Neural progenitor cell (in vitro differentiated cells): ENCODE measurements around the gene RXFP1. TPM values are rescaled to one million over a fixed set of nuclear protein-coding genes. Genes with fewer than 3 reads are reported as not detected.

Source experiments
- DNase-seq: peaks from one replicate; pipeline ENCODE4 v3.0.0-alpha.2; 2016; ENCODE audit warnings: low spot score
- H2AFZ ChIP-seq: fragments of 200-600 bp; sonication (generic); replicated peaks from 2 replicates; pipeline ENCODE4 v1.6.1; 2016; ENCODE audit warnings: antibody characterized with exemption
- H3F3A ChIP-seq: fragments of 200-600 bp; sonication (generic); 2 replicates; pipeline ENCODE4 v1.6.1; 2016; ENCODE audit warnings: antibody characterized with exemption, low read depth
- H3K27ac ChIP-seq: fragments of 200-600 bp; sonication (generic); 2 replicates; pipeline ENCODE4 v1.5.1; 2016; ENCODE audit warnings: mild to moderate bottlenecking
- H3K27me3 ChIP-seq: fragments of 200-600 bp; sonication (generic); 2 replicates; pipeline ENCODE4 v1.6.1; 2016; ENCODE audit warnings: mild to moderate bottlenecking, moderate library complexity
- H3K36me3 ChIP-seq: fragments of 200-600 bp; sonication (generic); 2 replicates; pipeline ENCODE4 v1.5.1; 2016
- H3K4me1 ChIP-seq: fragments of 200-600 bp; sonication (generic); 2 replicates; pipeline ENCODE4 v1.6.1; 2016; ENCODE audit warnings: mixed run types
- H3K4me2 ChIP-seq: fragments of 200-600 bp; sonication (generic); 2 replicates; pipeline ENCODE4 v1.6.1; 2016
- H3K4me3 ChIP-seq: fragments of 200-600 bp; sonication (generic); 2 replicates; pipeline ENCODE4 v1.5.1; 2016
- H3K79me2 ChIP-seq: fragments of 200-600 bp; sonication (generic); 2 replicates; pipeline ENCODE4 v1.6.1; 2016; ENCODE audit warnings: low read depth
- H3K9ac ChIP-seq: fragments of 200-600 bp; sonication (generic); 2 replicates; pipeline ENCODE4 v1.6.1; 2016
- H3K9me3 ChIP-seq: fragments of 200-600 bp; sonication (generic); 2 replicates; pipeline ENCODE4 v1.5.1; 2016; ENCODE audit warnings: low read depth
- H4K20me1 ChIP-seq: fragments of 200-600 bp; sonication (generic); 2 replicates; pipeline ENCODE4 v1.6.1; 2016; ENCODE audit warnings: low read depth
- H3K27ac Mint-ChIP-seq: 3 replicates; pipeline ENCODE4 v1.8.0; 2021; ENCODE audit warnings: mixed read lengths
- H3K27me3 Mint-ChIP-seq: 2 replicates; pipeline ENCODE4 v1.8.0; 2022; ENCODE audit warnings: low read depth, mild to moderate bottlenecking, inconsistent platforms, moderate library complexity, mixed read lengths; ENCODE audit not compliant: insufficient read depth
- H3K36me3 Mint-ChIP-seq: 3 replicates; pipeline ENCODE4 v1.8.0; 2021; ENCODE audit warnings: mixed read lengths
- H3K4me1 Mint-ChIP-seq: 3 replicates; pipeline ENCODE4 v1.8.0; 2021; ENCODE audit warnings: mixed read lengths
- H3K4me3 Mint-ChIP-seq: 3 replicates; pipeline ENCODE4 v1.8.0; 2021; ENCODE audit warnings: mild to moderate bottlenecking, moderate library complexity, mixed read lengths
- H3K9me3 Mint-ChIP-seq: 3 replicates; pipeline ENCODE4 v1.8.0; 2020; ENCODE audit warnings: mixed read lengths
- EZH2 ChIP-seq: fragments of 200-600 bp; sonication (generic); IDR thresholded peaks from 2 replicates; pipeline ENCODE4 v1.6.1; 2017; ENCODE audit warnings: antibody characterized with exemption, mild to moderate bottlenecking, moderate library complexity
- EZH2phosphoT487 ChIP-seq: fragments of 200-600 bp; sonication (generic); IDR thresholded peaks from 2 replicates; pipeline ENCODE4 v1.6.1; 2017; ENCODE audit warnings: antibody characterized with exemption
- total RNA-seq: library from RNA; depleted of rRNA; stranded (reverse); fragments of >200 nt; gene quantifications from 2 replicates; pipeline ENCODE4 v1.2.3, GENCODE V29; 2015; ENCODE audit warnings: low replicate concordance
- TF ChIP-seq, protein P1 (sequence below): fragments of 200-600 bp; sonication (generic); IDR thresholded peaks from 2 replicates; pipeline ENCODE4 v1.5.1; 2017; ENCODE audit warnings: antibody characterized with exemption, mild to moderate bottlenecking

RXFP1 gene
- total RNA-seq, 1 donor from 2014 or later: not detected

- peaks cover 9% of the 10 kb centered on the region for H3K4me1 ChIP-seq
- H3K4me3 ChIP-seq: no peak overlapping the region
- H3K27me3 ChIP-seq: no peaks in the 10 kb centered on the region
- no peak overlapping the region for H3K27ac Mint-ChIP-seq
- no peak overlapping the region for H3K4me3 Mint-ChIP-seq
- TF ChIP-seq, protein P1, sequence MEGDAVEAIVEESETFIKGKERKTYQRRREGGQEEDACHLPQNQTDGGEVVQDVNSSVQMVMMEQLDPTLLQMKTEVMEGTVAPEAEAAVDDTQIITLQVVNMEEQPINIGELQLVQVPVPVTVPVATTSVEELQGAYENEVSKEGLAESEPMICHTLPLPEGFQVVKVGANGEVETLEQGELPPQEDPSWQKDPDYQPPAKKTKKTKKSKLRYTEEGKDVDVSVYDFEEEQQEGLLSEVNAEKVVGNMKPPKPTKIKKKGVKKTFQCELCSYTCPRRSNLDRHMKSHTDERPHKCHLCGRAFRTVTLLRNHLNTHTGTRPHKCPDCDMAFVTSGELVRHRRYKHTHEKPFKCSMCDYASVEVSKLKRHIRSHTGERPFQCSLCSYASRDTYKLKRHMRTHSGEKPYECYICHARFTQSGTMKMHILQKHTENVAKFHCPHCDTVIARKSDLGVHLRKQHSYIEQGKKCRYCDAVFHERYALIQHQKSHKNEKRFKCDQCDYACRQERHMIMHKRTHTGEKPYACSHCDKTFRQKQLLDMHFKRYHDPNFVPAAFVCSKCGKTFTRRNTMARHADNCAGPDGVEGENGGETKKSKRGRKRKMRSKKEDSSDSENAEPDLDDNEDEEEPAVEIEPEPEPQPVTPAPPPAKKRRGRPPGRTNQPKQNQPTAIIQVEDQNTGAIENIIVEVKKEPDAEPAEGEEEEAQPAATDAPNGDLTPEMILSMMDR: no peak
- no peak for TF ChIP-seq EZH2phosphoT487
- TF ChIP-seq EZH2: no peak
- no peaks in the 10 kb centered on the region for H3K27me3 Mint-ChIP-seq
- no peaks in the 10 kb centered on the region for H3K36me3 ChIP-seq
- H2AFZ ChIP-seq: no peak overlapping the region
- DNase-seq: no peak
- no peaks in the 10 kb centered on the region for H4K20me1 ChIP-seq
- H3K4me1 Mint-ChIP-seq: no peaks in the 10 kb centered on the region
- no peaks in the 10 kb centered on the region for H3K9me3 Mint-ChIP-seq
- H3K36me3 Mint-ChIP-seq: no peaks in the 10 kb centered on the region
- H3K9ac ChIP-seq: no peak overlapping the region
- H3F3A ChIP-seq: peaks cover 6% of the 10 kb centered on the region
- no peak overlapping the region for H3K4me2 ChIP-seq
- no peak overlapping the region for H3K27ac ChIP-seq
- H3K79me2 ChIP-seq: no peaks in the 10 kb centered on the region
- H3K9me3 ChIP-seq: no peaks in the 10 kb centered on the region
These were observed 21.6 kb upstream of the RXFP1 start for GRCh38 chr4:158500054-158500453.

DNA sequence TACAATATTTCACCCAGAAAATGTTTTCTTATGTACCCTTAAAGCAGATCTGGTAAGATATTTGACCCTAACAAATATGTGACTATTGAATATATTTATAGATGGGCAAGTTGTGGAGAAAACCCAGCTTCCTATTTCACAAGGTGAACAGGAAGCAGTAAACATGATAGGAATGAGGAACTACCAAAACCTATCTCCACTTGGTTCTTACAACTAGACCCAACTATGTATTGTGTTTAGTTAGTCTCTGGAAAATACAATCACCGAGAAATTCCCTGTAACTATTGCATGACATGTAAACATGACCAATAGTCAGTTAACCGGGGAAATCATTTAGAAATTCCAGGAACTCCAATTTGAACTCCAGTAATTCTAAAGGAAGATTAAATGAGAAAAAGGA lies 8.4 kb upstream of the RXFP1 start:
- H3K4me1 ChIP-seq: no peaks in the 10 kb centered on the region
- Mint-ChIP-seq H3K4me3 (no peak overlapping the region), H3K36me3 (no peaks in the 10 kb centered on the region), H3K27ac (no peak overlapping the region), H3K9me3 (no peaks in the 10 kb centered on the region), H3K4me1 (peaks cover 4% of the 10 kb centered on the region), H3K27me3 (no peaks in the 10 kb centered on the region)
- no peaks in the 10 kb centered on the region for H3F3A ChIP-seq
- no peak overlapping the region for H3K9ac ChIP-seq
- no peak overlapping the region for H3K4me3 ChIP-seq
- H3K36me3 ChIP-seq: no peaks in the 10 kb centered on the region
- no peak overlapping the region for H3K4me2 ChIP-seq
- no peaks in the 10 kb centered on the region for H3K27me3 ChIP-seq
- TF ChIP-seq, protein P1: no peak
- TF ChIP-seq EZH2phosphoT487: no peak
- TF ChIP-seq EZH2: no peak
- H3K9me3 ChIP-seq: no peaks in the 10 kb centered on the region
- no peaks in the 10 kb centered on the region for H4K20me1 ChIP-seq
- DNase-seq: no peak
- H2AFZ ChIP-seq: no peak overlapping the region
- no peaks in the 10 kb centered on the region for H3K79me2 ChIP-seq
- H3K27ac ChIP-seq: no peak overlapping the region

GRCh38 chr4:158519226-158519625 lies 2.5 kb upstream of the RXFP1 start:
- Histone ChIP-seq H3F3A (no peaks in the 10 kb centered on the region), H4K20me1 (no peaks in the 10 kb centered on the region), H3K4me1 (peaks cover 7% of the 10 kb centered on the region), H3K36me3 (no peaks in the 10 kb centered on the region), H3K9ac (no peak overlapping the region), H3K27ac (no peak overlapping the region), H3K79me2 (no peaks in the 10 kb centered on the region), H3K4me2 (no peak overlapping the region), H2AFZ (no peak overlapping the region), H3K27me3 (no peaks in the 10 kb centered on the region), H3K9me3 (no peaks in the 10 kb centered on the region), H3K4me3 (no peak overlapping the region)
- H3K27me3 Mint-ChIP-seq: no peaks in the 10 kb centered on the region
- peaks cover 3% of the 10 kb centered on the region for H3K4me1 Mint-ChIP-seq
- no peak for TF ChIP-seq EZH2
- no peak for TF ChIP-seq EZH2phosphoT487
- TF ChIP-seq, protein P1: no peak
- no peak overlapping the region for H3K27ac Mint-ChIP-seq
- no peak overlapping the region for H3K4me3 Mint-ChIP-seq
- no peak for DNase-seq
- H3K9me3 Mint-ChIP-seq: no peaks in the 10 kb centered on the region
- no peaks in the 10 kb centered on the region for H3K36me3 Mint-ChIP-seq
